ENCODE results near the gene NELFB. TPM values are rescaled to one million over a fixed set of nuclear protein-coding genes. Genes with fewer than 3 reads are reported as not detected.

NELFB gene
- total RNA-seq, 1 donor from 2014 or later = 64.6 TPM

DNA sequence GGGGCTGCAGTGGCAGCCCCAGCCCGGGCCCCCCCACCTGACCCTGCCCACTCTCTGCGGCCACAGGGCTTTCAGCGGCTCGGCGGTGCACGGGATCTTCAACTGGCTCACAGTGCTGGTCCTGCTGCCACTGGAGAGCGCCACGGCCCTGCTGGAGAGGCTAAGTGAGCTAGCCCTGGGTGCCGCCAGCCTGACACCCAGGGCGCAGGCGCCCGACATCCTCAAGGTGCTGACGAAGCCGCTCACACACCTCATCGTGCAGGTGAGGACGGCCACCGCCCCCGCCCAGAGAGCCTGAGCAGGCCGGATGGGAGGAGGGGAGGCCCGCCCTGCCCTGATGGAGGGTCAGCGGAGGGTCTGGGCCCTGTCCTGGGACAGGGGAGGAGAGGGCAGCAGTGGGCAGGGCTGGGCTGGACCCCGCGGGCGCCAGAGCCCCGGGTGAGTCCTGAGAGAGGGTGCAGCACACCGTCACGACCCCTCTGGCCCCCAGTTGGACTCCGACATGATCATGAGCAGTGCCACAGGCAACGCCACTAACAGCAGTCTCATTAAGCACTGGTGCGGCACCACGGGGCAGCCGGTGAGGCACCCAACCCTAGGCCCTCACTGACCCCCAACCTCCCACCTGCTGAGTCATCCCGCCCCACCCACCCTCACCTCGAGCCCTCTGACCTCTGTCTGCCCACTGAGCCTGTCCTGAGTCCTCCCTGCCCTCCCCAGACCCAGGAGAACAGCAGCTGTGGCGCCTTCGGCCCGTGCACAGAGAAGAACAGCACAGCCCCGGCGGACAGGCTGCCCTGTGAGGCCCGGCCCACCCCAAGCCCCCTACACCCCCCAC lies 21.8 kb upstream of the NELFB start:
- intact Hi-C loops (cut with micrococcal nuclease) = no loop called here

DNA sequence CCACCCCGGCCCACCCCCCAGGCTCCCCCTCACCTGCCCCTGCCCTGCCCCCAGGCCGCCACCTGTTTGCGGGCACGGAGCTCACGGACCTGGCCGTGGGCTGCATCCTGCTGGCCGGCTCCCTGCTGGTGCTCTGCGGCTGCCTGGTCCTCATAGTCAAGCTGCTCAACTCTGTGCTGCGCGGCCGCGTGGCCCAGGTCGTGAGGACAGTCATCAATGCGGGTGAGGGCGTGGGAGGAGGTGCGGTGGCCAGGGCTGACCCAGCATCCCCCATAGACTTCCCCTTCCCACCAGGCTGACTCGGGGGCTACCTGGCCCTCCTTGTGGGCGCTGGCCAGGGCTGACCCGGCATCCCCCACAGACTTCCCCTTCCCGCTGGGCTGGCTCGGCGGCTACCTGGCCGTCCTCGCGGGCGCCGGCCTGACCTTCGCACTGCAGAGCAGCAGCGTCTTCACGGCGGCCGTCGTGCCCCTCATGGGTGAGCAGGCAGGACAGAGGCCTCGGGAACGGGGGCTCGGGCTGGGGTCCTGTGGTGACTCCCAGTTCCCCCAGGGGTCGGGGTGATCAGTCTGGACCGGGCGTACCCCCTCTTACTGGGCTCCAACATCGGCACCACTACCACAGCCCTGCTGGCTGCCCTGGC lies 21.0 kb upstream of the NELFB start:
- intact Hi-C loops (cut with micrococcal nuclease) = no loop called here

DNA sequence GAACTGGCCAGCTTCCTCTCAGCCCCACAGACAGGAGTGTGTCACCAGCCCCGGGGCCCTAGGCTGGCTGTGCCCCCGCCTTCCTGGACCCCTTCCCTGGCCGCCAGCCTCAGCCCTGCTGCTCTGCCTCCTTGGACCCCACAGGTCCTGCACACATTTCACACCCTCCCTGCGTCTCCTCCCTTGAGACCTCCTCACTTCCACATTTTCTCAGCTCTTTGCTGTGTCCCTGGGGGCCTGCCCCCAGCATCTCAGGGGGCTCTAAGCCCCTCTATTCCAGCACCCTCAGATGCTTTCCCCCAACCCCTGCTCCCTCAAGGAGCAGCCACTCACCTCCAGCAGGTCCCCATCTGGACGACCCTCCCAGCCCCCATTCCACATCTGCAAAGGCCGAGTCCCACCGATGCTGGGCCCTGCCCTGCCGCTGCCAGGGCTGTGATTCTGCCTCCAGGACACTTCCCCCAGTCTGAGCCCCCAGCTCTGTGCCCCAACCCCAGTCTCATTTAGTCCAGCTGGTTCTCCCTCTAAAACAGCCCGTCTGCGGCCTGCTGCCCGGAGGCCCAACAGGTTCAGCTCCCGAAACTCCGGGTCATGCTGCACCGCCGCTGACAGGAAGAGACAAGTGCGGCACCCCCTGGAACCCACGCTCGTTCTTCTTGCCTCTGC lies 20.2 kb upstream of the NELFB start:
- intact Hi-C loops (cut with micrococcal nuclease) = no loop called here

- intact Hi-C loops (cut with micrococcal nuclease) = loop anchor here (1.0 kb wide), 6 partner anchors 8 to 148 kb away; partner anchors contain the start of genes ANAPC2, RNF224 and SSNA1
Measured at GRCh38 chr9:137235424-137236237, 19.5 kb upstream of the NELFB start.

DNA sequence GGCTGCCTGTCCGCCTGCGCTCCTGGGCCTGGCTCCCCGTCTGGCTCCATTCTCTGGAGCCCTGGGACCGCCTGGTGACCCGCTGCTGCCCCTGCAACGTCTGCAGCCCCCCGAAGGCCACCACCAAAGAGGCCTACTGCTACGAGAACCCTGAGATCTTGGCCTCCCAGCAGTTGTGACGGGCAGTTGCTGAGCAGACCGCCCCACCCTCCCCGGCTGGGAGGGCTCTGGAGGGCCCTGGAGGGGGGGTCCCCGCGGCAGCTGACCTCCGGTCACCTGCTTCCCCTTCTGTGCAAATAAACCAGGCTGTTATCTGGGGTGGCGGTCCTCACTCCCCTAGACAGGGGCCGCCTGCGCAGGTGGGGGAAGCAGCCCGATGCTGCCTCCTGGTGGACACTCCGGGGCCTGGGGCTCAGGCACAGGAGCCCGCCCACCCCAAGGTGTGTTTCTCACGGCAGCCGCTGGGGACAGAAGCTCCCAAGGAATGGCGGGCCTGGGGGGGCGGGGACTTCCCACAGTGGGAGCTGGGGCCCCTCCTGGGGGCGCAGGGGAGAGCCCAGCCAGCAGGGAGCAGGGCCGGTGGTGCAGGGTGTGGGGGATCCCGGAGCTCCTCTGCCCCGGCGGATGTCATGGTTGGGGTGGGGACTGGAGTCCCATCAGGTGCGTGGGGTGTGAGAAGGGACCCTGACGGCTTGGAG lies 18.7 kb upstream of the NELFB start:
- intact Hi-C loops (cut with micrococcal nuclease) = loop anchor here (1.0 kb wide), 6 partner anchors 9 to 149 kb away; partner anchors contain the start of genes ANAPC2, RNF224 and SSNA1

GRCh38 chr9:137236936-137237421 lies 18.1 kb upstream of the NELFB start:
- intact Hi-C loops (cut with micrococcal nuclease) = loop anchor here (1.0 kb wide), 6 partner anchors 10 to 150 kb away; partner anchors contain the start of genes ANAPC2, RNF224 and SSNA1

- intact Hi-C loops (cut with micrococcal nuclease) = no loop called here
Measured at GRCh38 chr9:137237759-137238726, 17.1 kb upstream of the NELFB start.

DNA sequence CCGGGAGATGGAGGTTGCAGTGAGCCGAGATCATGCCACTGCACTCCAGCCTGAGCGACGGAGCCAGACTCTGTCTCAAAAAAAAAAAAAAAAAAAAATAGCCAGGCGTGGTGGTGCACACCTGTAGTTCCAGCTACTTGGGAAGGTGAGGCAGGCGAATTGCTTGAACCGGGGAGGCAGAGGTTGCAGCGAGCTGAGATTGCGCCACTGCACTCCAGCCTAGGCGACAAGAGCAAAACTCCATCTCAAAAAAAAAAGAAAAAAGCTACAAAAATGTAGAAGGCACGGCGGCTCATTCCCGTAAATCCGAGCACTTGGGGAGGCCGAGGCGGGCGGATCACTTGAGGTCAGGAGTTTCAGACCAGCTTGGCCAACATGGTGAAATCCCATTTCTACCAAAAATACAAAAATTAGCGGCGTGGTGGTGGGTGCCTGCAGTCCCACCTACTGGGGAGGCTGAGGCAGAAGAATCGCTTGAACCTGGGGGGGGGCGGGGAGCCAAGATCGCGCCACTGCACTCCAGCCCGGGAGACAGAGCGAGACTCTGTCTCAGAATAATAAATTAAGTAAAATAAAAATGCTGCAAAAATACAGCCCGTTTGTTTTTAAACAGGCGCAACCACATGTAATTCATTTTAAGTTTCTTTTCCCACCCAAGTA lies 15.5 kb upstream of the NELFB start:
- intact Hi-C loops (cut with micrococcal nuclease) = loop anchor here (1.0 to 5.0 kb wide), 5 partner anchors 110 to 757 kb away; partner anchors contain the start of genes PAXX, PHPT1, SAPCD2 and SEC16A

DNA sequence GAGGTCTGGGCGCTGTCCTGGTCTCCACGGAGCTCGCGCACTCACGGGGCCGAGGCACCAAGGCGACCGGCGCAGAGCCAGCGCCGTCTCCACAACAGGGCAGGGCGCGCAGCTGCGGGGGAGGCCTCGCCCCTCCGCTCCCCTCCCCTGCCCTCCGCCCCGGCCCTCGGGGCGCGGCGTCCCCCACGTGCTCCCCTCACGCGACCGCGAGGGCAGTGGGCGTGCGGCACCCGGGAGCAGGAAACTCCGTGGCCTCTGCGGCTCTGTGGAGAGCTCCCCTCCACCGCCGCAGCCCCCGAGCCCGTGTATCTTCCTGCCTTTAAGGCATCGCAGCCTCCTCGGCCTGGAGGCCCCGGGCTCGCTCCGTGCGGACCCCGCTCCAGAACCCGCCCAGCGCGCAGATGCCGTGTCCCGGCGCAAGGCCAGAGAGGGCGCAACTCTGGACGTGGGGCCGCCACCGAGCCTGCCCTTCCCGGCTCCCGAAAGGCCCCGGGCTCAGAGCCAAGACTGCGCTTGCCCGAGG lies 14.7 kb upstream of the NELFB start:
- intact Hi-C loops (cut with micrococcal nuclease) = loop anchor here (1.0 to 5.0 kb wide), 5 partner anchors 111 to 758 kb away; partner anchors contain the start of genes PAXX, PHPT1, SAPCD2 and SEC16A

- intact Hi-C loops (cut with micrococcal nuclease) = loop anchor here (1.0 to 5.0 kb wide), 12 partner anchors 14 to 759 kb away; partner anchors contain the start of genes MAN1B1, NELFB, PAXX and PHPT1
Measured at GRCh38 chr9:137240841-137241489, 14.2 kb upstream of the NELFB start, which contains the start of gene TUBB4B. Gene TUBB4B (plus strand): TSS chr9:137241287. CDS start chr9:137241361, 74 bp downstream.

DNA sequence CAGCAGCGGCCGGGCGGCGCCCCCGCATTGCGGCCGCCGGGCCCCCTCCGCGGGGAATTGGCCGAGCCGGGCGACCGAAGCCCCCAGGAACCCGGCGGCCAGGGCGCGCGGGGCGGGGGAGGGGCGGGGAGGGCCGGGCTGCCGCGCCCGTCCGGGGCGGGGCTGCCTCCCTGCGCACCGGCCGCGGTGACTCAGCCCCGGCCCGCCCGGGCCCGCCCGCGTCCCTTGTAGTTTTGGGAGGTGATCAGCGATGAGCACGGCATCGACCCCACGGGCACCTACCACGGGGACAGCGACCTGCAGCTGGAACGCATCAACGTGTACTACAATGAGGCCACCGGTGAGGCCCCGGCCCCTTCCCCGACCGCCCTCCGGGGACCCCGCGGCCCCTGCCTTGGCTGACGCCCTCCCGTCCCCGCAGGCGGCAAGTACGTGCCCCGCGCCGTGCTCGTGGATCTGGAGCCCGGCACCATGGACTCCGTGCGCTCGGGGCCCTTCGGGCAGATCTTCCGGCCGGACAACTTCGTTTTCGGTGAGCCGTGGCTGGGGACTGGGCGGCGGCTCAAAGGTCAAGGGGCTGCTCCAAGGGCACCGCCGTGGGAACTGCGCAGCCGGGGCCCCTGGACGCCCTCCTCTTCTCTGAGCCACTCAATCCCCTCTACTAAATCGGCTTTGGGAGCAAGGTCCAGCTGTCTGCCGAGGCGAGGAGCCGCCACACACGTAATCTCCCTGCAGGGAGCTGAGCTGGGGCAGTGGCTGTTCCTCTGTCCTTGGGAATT lies 13.4 kb upstream of the NELFB start:
- intact Hi-C loops (cut with micrococcal nuclease) = loop anchor here (1.0 to 5.0 kb wide), 10 partner anchors 14 to 759 kb away; partner anchors contain the start of genes MAN1B1, NELFB, PAXX and PHPT1

DNA sequence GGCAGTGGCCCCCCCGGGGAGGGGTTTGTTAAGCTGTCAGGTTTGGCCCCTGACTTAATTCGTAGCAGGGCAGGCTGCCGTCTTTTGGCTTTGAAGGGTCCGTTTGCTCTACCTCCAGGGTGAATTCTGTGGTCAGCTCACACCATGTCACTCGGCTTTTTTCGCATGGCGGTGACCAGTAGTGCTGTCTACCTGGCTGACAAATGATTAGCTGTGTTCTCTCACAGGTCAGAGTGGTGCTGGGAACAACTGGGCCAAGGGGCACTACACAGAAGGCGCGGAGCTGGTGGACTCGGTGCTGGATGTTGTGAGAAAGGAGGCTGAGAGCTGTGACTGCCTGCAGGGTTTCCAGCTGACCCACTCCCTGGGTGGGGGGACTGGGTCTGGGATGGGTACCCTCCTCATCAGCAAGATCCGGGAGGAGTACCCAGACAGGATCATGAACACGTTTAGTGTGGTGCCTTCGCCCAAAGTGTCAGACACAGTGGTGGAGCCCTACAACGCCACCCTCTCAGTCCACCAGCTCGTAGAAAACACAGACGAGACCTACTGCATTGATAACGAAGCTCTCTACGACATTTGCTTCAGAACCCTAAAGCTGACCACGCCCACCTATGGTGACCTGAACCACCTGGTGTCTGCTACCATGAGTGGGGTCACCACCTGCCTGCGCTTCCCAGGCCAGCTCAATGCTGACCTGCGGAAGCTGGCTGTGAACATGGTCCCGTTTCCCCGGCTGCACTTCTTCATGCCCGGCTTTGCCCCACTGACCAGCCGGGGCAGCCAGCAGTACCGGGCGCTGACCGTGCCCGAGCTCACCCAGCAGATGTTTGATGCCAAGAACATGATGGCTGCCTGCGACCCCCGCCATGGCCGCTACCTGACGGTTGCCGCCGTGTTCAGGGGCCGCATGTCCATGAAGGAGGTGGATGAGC lies 12.6 kb upstream of the NELFB start:
- intact Hi-C loops (cut with micrococcal nuclease) = loop anchor here (5.0 kb wide), 3 partner anchors 250 to 760 kb away; partner anchors contain the start of genes PAXX, PHPT1 and SEC16A

- intact Hi-C loops (cut with micrococcal nuclease) = loop anchor here (5.0 kb wide), 3 partner anchors 251 to 761 kb away; partner anchors contain the start of genes PAXX, PHPT1 and SEC16A
Measured at GRCh38 chr9:137243266-137243625, 11.9 kb upstream of the NELFB start.

GRCh38 chr9:137243626-137244485 lies 11.3 kb upstream of the NELFB start:
- intact Hi-C loops (cut with micrococcal nuclease) = loop anchor here (5.0 kb wide), 3 partner anchors 252 to 762 kb away; partner anchors contain the start of genes PAXX, PHPT1 and SEC16A
